ENCODE results near the gene SMC1A. TPM values are rescaled to one million over a fixed set of nuclear protein-coding genes. Genes with fewer than 3 reads are reported as not detected.

SMC1A gene
- total RNA-seq, 1 experiment from 2014 or later = 100 TPM

GRCh38 chrX:53430231-53430630, 7.8 kb upstream of the SMC1A start:
- H4K91ac ChIP-seq (ENCODE audit: insufficient read length, low read depth, low read length) = no peak overlapping the region
- H3K36me3 Mint-ChIP-seq (ENCODE audit: insufficient read depth in 1 of 3, low read depth in 3 of 3) = peaks cover 13 to 34% (median 25%) of the 10 kb centered on the region in 3 experiments
- WGBS (ENCODE audit: extremely low coverage, insufficient read length, low lambda C conversion rate) = no CpG with 5 or more reads among the region's 9 CpGs

More at GRCh38 chrX:53430231-53430630, 7.8 kb upstream of the SMC1A start:
- H4K8ac ChIP-seq (replicated peaks; ENCODE audit: insufficient read length, low read depth, low read length) = no peak overlapping the region
- no peaks in the 10 kb centered on the region for H3K4me1 ChIP-seq (ENCODE audit: insufficient read depth, low read length)
- no peaks in the 10 kb centered on the region; the same call in 1 of the 2 replicates for H3K79me2 ChIP-seq (ENCODE audit: insufficient read depth, low read length)
- no peak overlapping the region for H2AK5ac ChIP-seq (ENCODE audit: insufficient read length, low read length)
- no peak overlapping the region for H3K23ac ChIP-seq (ENCODE audit: insufficient read length, low read depth, low read length)
- no peak overlapping the region for H3K4me2 ChIP-seq (ENCODE audit: insufficient read depth, insufficient read length, low read length)
- H3K27ac Mint-ChIP-seq = no peak overlapping the region
- H3K23me2 ChIP-seq (ENCODE audit: insufficient read length, low read depth, low read length, poor library complexity, severe bottlenecking) = peaks cover 10% of the 10 kb centered on the region
- H3K56ac ChIP-seq (ENCODE audit: insufficient read length, low read depth, low read length) = no peak overlapping the region
- H3K79me1 ChIP-seq (ENCODE audit: insufficient read depth, low read depth, low read length, poor library complexity, severe bottlenecking) = no peaks in the 10 kb centered on the region
- H3K27me3 Mint-ChIP-seq (ENCODE audit: low read depth) = peaks cover 6% of the 10 kb centered on the region
- no peak overlapping the region for H2AFZ ChIP-seq (ENCODE audit: low read length)
- peaks cover 46% of the 10 kb centered on the region for H3K9me3 ChIP-seq (ENCODE audit: control insufficient read depth, low read depth, low read length)
- H4K5ac ChIP-seq (ENCODE audit: insufficient read length, low read depth, low read length) = no peak overlapping the region
- no peak overlapping the region for H3K27ac ChIP-seq (ENCODE audit: insufficient read length, low read depth, low read length)
- TF ChIP-seq CTCF (conservative IDR thresholded peaks at IDR 0.05) = no peak
- H2BK120ac ChIP-seq (ENCODE audit: low read depth, low read length, poor library complexity, severe bottlenecking) = no peak overlapping the region
- H2BK20ac ChIP-seq (ENCODE audit: low read depth, low read length, poor library complexity, severe bottlenecking) = no peak overlapping the region
- no peak overlapping the region for H3K18ac ChIP-seq (ENCODE audit: insufficient read length, low read depth, low read length)
- H3K27me3 ChIP-seq (ENCODE audit: insufficient read depth, low read length) = no peaks in the 10 kb centered on the region
- H4K20me1 ChIP-seq (ENCODE audit: control insufficient read depth, insufficient read depth, insufficient read length) = no peaks in the 10 kb centered on the region
- no peak overlapping the region for H3K14ac ChIP-seq (ENCODE audit: insufficient read depth, low read length)
- peaks cover 78 to 81% of the 10 kb centered on the region in 2 experiments for H3K9me3 Mint-ChIP-seq
- no peak for DNase-seq
- H3K4me3 Mint-ChIP-seq = no peak overlapping the region
- H2BK15ac ChIP-seq (ENCODE audit: low read depth, low read length) = no peak overlapping the region
- no peak overlapping the region for H2BK12ac ChIP-seq (ENCODE audit: insufficient read length, low read depth, low read length)
- no peak overlapping the region for H3K4ac ChIP-seq (ENCODE audit: low read depth, low read length)
- no peak overlapping the region for H2BK5ac ChIP-seq (ENCODE audit: insufficient read length, low read length)
- no peak overlapping the region for H3T11ph ChIP-seq (ENCODE audit: low read length)
- H3K9ac ChIP-seq (ENCODE audit: extremely low read depth, insufficient read length, low read length) = no peak overlapping the region
- H3K4me1 Mint-ChIP-seq = peaks cover 3 to 7% of the 10 kb centered on the region in 2 experiments; a peak in 3 of 4 replicates
